ENCODE measurements around the gene CACNG3.
"Not testable (repeated sequence)": the region's sequence is repeated elsewhere in the genome, so short reads cannot be mapped to it uniquely, and the experiment has no call there.

Gene CACNG3

DNA sequence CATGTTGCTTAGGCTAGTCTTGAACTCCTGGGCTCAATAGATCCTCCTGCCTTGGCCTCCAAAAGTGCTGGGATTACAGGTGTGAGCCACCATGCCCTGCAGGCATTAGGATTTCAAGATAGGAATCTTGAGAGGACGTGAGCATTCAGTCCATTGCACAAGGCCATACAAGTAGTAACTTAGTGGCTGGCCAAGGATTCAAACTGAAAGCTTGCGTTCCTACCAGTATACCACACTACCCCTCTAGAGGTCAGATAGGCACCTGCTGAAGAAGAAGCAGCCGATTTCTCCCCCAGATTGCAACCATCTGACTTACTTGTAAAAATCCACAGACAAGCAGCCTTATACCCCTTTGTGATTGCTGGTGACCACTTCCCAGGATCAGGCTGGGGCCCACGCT is 80.9 kb downstream of the CACNG3 start:
- DNase-seq: no peak

GRCh38 chr16:24343829-24344228 is 87.7 kb downstream of the CACNG3 start:
- DNase-seq: not testable (repeated sequence)

GRCh38 chr16:24344784-24345183 is 88.6 kb downstream of the CACNG3 start:
- no peak for DNase-seq

GRCh38 chr16:24345704-24346103 is 89.6 kb downstream of the CACNG3 start:
- DNase-seq: no peak

DNA sequence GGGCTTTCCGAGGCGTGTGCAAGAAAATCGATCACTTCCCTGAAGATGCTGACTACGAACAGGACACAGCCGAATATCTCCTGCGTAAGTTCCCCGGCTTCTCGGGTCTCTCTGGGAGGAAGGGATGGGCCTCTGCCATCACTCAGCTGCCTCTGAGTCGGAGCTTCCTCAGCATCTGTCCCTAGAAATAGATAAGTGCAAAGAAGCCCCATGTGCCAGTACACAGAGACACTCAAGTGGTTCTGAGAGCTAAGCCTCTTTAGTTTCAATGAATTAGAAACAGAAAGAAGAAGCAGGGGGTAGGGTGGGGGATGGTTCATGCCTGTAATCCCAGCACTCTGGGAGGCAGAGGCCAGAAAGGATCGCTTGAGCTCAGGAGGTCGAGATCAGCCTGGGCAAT is 90.6 kb downstream of the CACNG3 start:
- DNase-seq: no peak

- no peak for DNase-seq
These were observed 91.4 kb downstream of the CACNG3 start for GRCh38 chr16:24347556-24347955.

DNA sequence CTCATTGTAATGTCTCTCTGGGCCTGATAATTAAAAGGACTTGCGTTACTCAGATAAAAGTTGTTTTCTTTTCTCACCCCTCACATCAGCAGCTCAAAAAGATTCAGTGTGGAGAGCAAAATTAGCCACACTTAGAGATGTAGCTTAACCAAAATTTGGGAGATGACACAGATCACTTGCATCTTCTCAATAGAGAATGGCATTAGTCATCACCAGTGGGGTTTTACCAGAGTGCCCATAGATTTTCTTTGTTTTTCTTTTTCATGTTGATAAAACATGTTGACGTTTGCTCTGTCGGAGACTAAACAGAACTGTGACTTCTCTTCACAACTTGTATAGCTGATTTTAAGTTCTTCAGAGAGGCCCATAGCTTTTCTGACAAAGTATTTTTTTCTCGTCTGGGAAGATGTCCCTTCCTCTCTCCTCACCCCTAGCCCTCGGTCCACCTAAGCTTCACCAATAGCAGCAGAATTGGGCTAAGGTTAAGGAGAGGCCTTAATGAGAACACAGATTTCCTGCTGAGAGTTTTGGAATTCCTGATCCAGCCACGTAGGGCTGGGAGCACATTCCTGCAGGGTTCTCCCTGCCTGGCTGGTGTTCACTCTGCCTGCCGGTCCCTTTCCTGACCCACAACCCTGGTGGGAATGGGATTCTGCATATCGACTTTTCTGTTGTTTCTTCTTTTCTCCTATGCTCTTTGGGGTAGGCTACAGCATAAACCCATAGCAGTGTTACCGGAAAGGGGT is 92.6 kb downstream of the CACNG3 start:
- no peak for DNase-seq

- no peak for DNase-seq
These were observed 93.2 kb downstream of the CACNG3 start for GRCh38 chr16:24349320-24349719.

DNA sequence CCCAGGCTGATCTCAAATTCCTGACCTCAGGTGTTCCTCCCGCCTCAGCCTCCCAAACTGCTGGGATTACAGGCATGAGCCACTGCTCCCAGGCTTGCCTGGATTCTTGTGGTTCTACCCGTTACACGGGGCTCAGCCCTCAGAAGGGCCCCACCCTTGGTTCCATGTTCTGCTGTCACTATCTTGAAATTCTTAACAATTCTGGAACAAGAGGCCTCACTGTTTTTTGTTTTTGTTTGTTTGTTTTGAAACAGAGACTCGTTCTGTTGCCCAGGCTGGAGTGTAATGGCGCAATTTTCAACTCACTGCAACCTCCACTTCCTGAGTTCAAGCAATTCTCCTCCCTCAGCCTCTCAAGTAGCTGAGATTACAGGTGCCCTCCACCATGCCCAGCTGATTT is 96.6 kb downstream of the CACNG3 start:
- DNase-seq: no peak

GRCh38 chr16:24353622-24354021 is 97.5 kb downstream of the CACNG3 start:
- no peak for DNase-seq

- DNase-seq: no peak
These were observed 101.4 kb downstream of the CACNG3 start for GRCh38 chr16:24357511-24357910.

DNA sequence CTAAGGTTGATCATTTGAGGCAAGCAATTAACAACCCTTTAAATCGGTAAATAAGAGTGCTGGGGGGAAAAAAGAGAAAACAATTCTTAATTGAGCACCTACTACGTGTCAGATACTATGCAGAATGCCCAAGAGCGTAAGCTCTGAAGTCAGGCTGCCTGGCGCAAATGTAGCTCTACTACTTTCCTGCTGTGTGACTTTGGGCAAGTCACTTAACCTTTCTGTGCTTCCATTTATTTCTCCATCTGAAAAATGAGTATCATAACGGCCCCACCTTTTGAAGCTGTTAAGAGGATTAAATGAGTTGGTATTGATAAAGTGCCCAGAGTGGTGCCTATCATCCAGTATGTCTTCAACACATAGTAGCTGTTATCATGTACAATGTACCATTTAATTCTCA is 102.0 kb downstream of the CACNG3 start:
- DNase-seq: no peak

- DNase-seq: no peak
These were observed 103.4 kb downstream of the CACNG3 start for GRCh38 chr16:24359490-24359889.

DNA sequence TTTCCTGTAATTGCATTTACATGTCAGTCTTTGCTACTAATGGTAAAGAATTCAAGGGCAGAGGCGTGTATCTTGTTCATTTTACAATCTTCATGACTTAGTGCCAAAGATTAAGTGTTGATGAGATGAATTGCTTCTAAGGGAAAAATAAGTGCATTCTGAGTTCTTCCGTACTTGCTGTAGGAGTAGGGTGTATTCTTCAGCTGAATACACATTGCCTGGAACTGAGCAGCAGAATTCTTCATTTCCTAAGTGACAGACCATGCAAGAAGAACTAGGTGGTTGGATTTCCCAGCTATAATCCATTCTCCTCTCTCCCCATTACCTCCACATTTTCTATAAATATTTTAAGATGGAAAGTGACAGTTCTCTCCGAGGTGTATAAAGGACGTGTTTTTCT is 104.8 kb downstream of the CACNG3 start:
- no peak for DNase-seq

DNA sequence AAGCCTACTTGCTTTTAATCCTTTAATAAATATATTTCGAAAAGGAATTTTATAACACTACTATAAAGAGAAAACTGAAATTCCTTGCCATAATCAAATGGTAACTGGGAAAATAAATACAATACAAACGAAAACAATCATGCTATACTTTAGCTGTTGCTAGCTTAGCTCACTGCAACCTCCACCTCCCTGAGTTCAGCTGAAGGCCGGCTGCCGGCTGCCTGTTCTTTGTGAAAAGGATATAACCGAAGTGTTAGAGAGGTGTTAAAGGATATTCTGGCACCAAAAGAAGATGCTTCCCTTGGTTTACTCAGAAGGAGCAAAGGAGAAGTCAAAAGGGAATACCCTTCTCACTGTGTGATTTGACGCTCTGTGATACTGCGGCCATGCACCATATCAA is 108.5 kb downstream of the CACNG3 start:
- no peak for DNase-seq

DNA sequence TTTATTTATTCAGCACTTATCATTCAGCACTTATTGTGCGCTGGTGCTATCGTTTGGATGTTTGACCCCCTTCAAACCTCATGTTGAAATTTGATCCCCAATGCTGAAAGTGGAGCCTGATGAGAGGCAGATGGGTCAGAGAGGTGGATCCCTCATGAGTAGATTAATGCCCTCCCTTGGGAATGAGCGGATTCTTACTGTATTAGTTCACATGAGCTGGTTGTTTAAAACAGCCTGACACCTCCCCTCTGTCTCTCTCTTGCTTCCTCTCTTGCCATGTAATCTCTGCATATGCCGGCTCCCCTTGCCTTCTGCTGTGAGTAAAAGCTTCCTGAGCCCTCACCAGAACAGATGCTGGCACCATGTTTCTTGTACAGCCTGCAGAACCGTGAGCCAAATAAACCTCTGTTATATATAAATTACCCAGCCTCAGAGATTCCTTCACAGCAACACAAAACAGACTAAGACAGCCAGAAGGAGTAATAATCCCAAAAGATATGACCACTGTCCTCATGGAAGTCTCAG is 111.1 kb downstream of the CACNG3 start:
- DNase-seq: no peak

GRCh38 chr16:24372824-24373223 is 116.7 kb downstream of the CACNG3 start:
- no peak for DNase-seq

DNA sequence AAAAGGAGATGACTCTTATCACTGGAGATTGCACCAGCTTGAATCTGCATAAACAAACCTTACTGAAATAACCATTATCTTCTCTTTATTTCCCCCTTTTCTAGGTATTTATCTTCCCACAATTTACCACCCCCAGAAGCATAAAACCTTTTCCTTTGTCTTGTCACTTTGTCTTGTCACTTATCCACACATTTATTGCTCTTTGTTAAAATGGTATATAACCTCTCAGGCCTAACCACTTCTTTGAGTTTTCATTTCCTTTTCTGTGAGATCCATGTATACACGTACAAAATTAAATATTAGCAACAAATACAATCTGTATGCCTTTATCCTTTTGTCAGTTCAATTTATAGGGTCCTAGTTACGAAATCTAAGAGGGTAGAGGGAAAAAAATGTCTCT is 122.9 kb downstream of the CACNG3 start:
- DNase-seq: no peak

GRCh38 chr16:24381470-24382118 is 125.5 kb downstream of the CACNG3 start:
- no peak for DNase-seq

GRCh38 chr16:24382762-24383407 is 126.8 kb downstream of the CACNG3 start:
- no peak for DNase-seq

GRCh38 chr16:24394341-24394740 is 138.2 kb downstream of the CACNG3 start:
- DNase-seq: no peak

DNA sequence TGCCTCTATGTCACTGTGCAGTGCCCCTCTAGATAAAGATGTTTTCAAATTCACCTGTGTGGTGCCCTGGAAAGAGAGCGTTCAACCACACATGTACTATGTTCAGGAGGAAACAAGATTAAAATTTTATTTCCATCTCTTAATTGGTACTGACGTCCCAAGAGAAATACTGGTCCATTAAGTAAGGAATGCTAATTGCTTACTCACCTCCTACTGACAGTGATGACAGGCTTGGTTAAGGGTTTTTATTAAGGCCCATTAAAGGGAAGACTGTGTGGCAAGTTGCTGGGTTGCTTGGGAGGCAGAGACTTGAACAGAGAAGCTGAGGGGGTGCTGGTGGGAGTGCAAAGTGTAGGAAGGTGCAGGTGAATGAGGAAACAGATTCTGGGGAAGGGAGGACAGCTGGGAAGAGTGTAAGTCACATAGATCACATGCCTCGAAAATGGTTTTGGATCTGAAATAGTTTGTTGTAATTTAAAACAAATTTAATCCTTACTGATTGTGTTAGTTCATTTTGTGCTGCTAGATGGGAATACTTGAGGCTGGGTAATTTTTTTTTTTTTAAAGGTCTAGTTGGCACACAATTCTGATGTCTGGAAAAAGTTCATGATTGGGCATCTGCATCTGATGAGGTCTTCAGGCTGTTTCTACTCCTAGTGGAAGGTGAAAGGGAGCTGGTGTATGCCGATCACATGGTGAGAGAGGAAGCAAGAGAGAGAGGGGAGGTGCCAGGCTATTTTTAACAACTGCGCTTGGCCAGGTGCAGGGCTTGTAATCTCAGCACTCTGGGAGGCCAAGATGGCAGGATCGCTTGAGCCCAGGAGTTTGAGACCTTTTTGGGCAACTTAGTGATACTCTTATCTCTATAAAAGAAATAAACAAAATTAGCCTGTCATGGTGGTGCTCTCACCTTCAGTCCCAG is 140.5 kb downstream of the CACNG3 start:
- no peak for DNase-seq

GRCh38 chr16:24409045-24409444 is 152.9 kb downstream of the CACNG3 start:
- DNase-seq: no peak
